Left ventricle myocardium inferior (tissue), 1 donor: ENCODE results near the gene IGF1R. TPM values are rescaled to one million over a fixed set of nuclear protein-coding genes. Genes with fewer than 3 reads are reported as not detected.

Experiments
- DNase-seq: peaks from one replicate; pipeline ENCODE4 v3.0.0-alpha.2; 2020
- H3K27ac ChIP-seq: fragments of 200-600 bp; replicated peaks from 2 replicates; pipeline ENCODE4 v1.8.0; 2021
- H3K27me3 ChIP-seq: fragments of 200-600 bp; 2 replicates; pipeline ENCODE4 v1.8.0; 2021; ENCODE audit warnings: low read depth
- H3K36me3 ChIP-seq: fragments of 200-600 bp; 2 replicates; pipeline ENCODE4 v1.8.0; 2021
- H3K4me1 ChIP-seq: fragments of 200-600 bp; 2 replicates; pipeline ENCODE4 v1.8.0; 2021
- H3K4me3 ChIP-seq: fragments of 200-600 bp; 2 replicates; pipeline ENCODE4 v1.8.0; 2021; ENCODE audit warnings: mild to moderate bottlenecking, moderate library complexity
- H3K9me3 ChIP-seq: fragments of 200-600 bp; replicated peaks from 2 replicates; pipeline ENCODE4 v1.8.0; 2021
- CTCF ChIP-seq: fragments of 200-600 bp; IDR thresholded peaks from 2 replicates; pipeline ENCODE4 v1.8.0; 2021; ENCODE audit warnings: antibody characterized with exemption, mild to moderate bottlenecking, borderline replicate concordance
- intact Hi-C: fragments of 100-400 bp; cut with micrococcal nuclease; formaldehyde crosslinking; loops from one replicate; pipeline ENCODE4 v1.11.0; 2022
- total RNA-seq: library from RNA; stranded (reverse); fragmentation: NEBNext Ultra II Directional; extraction: Animal tissue kit (Norgen Biotek cat#: 25700); gene quantifications from one replicate; pipeline ENCODE4 v1.2.1, GENCODE V29; 2021
- donor health status: DM: no; HTN: yes; CAD: no; lungs with severe emphysema.

IGF1R gene
- total RNA-seq, 1 donor from 2014 or later: 37.2 TPM

GRCh38 chr15:98794211-98794610, 145.9 kb downstream of the IGF1R start:
- no peak for TF ChIP-seq CTCF
- Histone ChIP-seq H3K9me3 (no peaks in the 10 kb centered on the region), H3K27ac (no peak overlapping the region), H3K4me1 (peaks cover 90% of the 10 kb centered on the region), H3K27me3 (no peaks in the 10 kb centered on the region), H3K36me3 (no peaks in the 10 kb centered on the region), H3K4me3 (no peak overlapping the region)
- no peak for DNase-seq
- intact Hi-C loops: no loop called here

- Histone ChIP-seq H3K27me3 (no peaks in the 10 kb centered on the region), H3K4me1 (peaks cover 90% of the 10 kb centered on the region), H3K9me3 (no peaks in the 10 kb centered on the region), H3K36me3 (no peaks in the 10 kb centered on the region), H3K27ac (no peak overlapping the region), H3K4me3 (no peak overlapping the region)
- DNase-seq: no peak
- TF ChIP-seq CTCF: no peak
- intact Hi-C loops: no loop called here
Measured at GRCh38 chr15:98794748-98795147, 146.4 kb downstream of the IGF1R start.

GRCh38 chr15:98795980-98796379, 147.6 kb downstream of the IGF1R start:
- Histone ChIP-seq H3K9me3 (no peaks in the 10 kb centered on the region), H3K27ac (no peak overlapping the region), H3K36me3 (no peaks in the 10 kb centered on the region), H3K4me1 (peaks cover 90% of the 10 kb centered on the region), H3K4me3 (no peak overlapping the region), H3K27me3 (no peaks in the 10 kb centered on the region)
- DNase-seq: no peak
- TF ChIP-seq CTCF: no peak
- intact Hi-C loops: no loop called here

GRCh38 chr15:98796685-98797357, 148.5 kb downstream of the IGF1R start:
- peaks cover 90% of the 10 kb centered on the region for H3K4me1 ChIP-seq
- H3K9me3 ChIP-seq: no peaks in the 10 kb centered on the region
- H3K27me3 ChIP-seq: no peaks in the 10 kb centered on the region
- intact Hi-C loops: no loop called here
- H3K27ac ChIP-seq: no peak overlapping the region
- TF ChIP-seq CTCF: no peak
- H3K4me3 ChIP-seq: no peak overlapping the region
- DNase-seq: no peak
- no peaks in the 10 kb centered on the region for H3K36me3 ChIP-seq

GRCh38 chr15:98798375-98798893, 150.1 kb downstream of the IGF1R start:
- no peak for DNase-seq
- Histone ChIP-seq H3K4me3 (no peak overlapping the region), H3K27ac (no peak overlapping the region), H3K27me3 (no peaks in the 10 kb centered on the region), H3K9me3 (no peaks in the 10 kb centered on the region), H3K36me3 (no peaks in the 10 kb centered on the region), H3K4me1 (peaks cover 80% of the 10 kb centered on the region)
- no peak for TF ChIP-seq CTCF
- intact Hi-C loops: no loop called here
